Mammary epithelial cell (primary cell): ENCODE measurements around the gene GABRG3.

Experiments
- CTCF ChIP-seq, 2 donors: IDR thresholded peaks in 1 of 2; conservative IDR thresholded peaks in 1 of 2; 2 replicates each; pipeline ENCODE4 v1.5.1; 2011 to 2012; ENCODE audit warnings: inconsistent platforms in 2 of 2, low read length in 2 of 2, mild to moderate bottlenecking in 2 of 2, control low read depth in 1 of 2, low read depth in 1 of 2; ENCODE audit not compliant: insufficient read depth in 1 of 2; ENCODE audit errors: extremely low read depth in 1 of 2
- EZH2 ChIP-seq: IDR thresholded peaks from 2 replicates; pipeline ENCODE4 v1.6.1; 2012; ENCODE audit warnings: low read length, inconsistent platforms, borderline replicate concordance

- no peak for TF ChIP-seq CTCF (conservative IDR thresholded peaks at IDR 0.05 in 1 of 2, IDR thresholded peaks at IDR 0.05 in 1 of 2; ENCODE audit: extremely low read depth in 1 of 2, insufficient read depth in 1 of 2, low read depth in 1 of 2, low read length in 2 of 2)
- TF ChIP-seq EZH2: no peak
These were observed 511.3 kb downstream of the GABRG3 start for GRCh38 chr15:27482287-27482686.
